CD14-positive monocyte (primary cell): ENCODE measurements around the gene SPOPL. TPM values are rescaled to one million over a fixed set of nuclear protein-coding genes. Genes with fewer than 3 reads are reported as not detected.
A peak's percentile ranks its signal among the peaks of the same experiment; 100 is the strongest.
"Not testable (repeated sequence)": the region's sequence is repeated elsewhere in the genome, so short reads cannot be mapped to it uniquely, and the experiment has no call there.

Experiments
- DNase-seq, 3 donors: peaks; one replicate each; pipeline ENCODE4 v3.0.0-alpha.2; 2011 to 2022
- H2AFZ ChIP-seq: 2 replicates; pipeline ENCODE4 v1.6.0; 2012; ENCODE audit warnings: mild to moderate bottlenecking, low read depth, low read length, inconsistent platforms; ENCODE audit not compliant: insufficient read depth, poor library complexity, severe bottlenecking
- H3K27ac ChIP-seq, 2 donors: 1 replicate in 1 of 2; 2 replicates in 1 of 2; pipeline ENCODE4 v1.5.1; 2012 to 2013; ENCODE audit warnings: low read length in 2 of 2, control low read depth in 1 of 2, inconsistent platforms in 1 of 2, low read depth in 1 of 2, mild to moderate bottlenecking in 1 of 2
- H3K27me3 ChIP-seq, 2 donors: one replicate each; pipeline versions ENCODE4 v1.6.0 to v1.6.1; 2011 to 2013; ENCODE audit warnings: low read length in 2 of 2; ENCODE audit not compliant: control insufficient read depth in 2 of 2, insufficient read depth in 2 of 2
- H3K36me3 ChIP-seq, 2 donors: replicated peaks in 1 of 2; 1 replicate in 1 of 2; 2 replicates in 1 of 2; pipeline versions ENCODE4 v1.5.1 to v1.6.1; 2012 to 2013; ENCODE audit warnings: low read length in 2 of 2, control low read depth in 1 of 2, inconsistent platforms in 1 of 2, mild to moderate bottlenecking in 1 of 2; ENCODE audit not compliant: insufficient read depth in 2 of 2, control insufficient read depth in 1 of 2
- H3K4me1 ChIP-seq, 2 donors: 1 replicate in 1 of 2; 2 replicates in 1 of 2; pipeline versions ENCODE4 v1.5.1 to v1.6.1; 2012 to 2013; ENCODE audit warnings: low read length in 2 of 2, control low read depth in 1 of 2, inconsistent platforms in 1 of 2, mild to moderate bottlenecking in 1 of 2, moderate library complexity in 1 of 2; ENCODE audit not compliant: insufficient read depth in 2 of 2, control insufficient read depth in 1 of 2
- H3K4me2 ChIP-seq: replicated peaks from 2 replicates; pipeline ENCODE3; 2012; ENCODE audit warnings: low read length, moderate library complexity, mild to moderate bottlenecking; ENCODE audit not compliant: poor library complexity, severe bottlenecking; ENCODE audit errors: extremely low read depth
- H3K4me3 ChIP-seq, 3 experiments: fragments of 200-600 bp in 1 of 3; sonication (generic) in 1 of 3; replicated peaks in 1 of 3; 1 replicate in 2 of 3; 2 replicates in 1 of 3; pipeline ENCODE4 v1.5.1; 2011 to 2013; ENCODE audit warnings: low read length in 3 of 3, mild to moderate bottlenecking in 3 of 3, control low read depth in 2 of 3, low read depth in 2 of 3, inconsistent platforms in 1 of 3, moderate library complexity in 1 of 3
- H3K79me2 ChIP-seq: 2 replicates; pipeline ENCODE4 v1.6.0; 2012; ENCODE audit warnings: mild to moderate bottlenecking, control low read depth, inconsistent platforms, low read length, moderate library complexity; ENCODE audit not compliant: insufficient read depth
- H3K9ac ChIP-seq: 2 replicates; pipeline ENCODE4 v1.6.0; 2017; ENCODE audit warnings: low read length, mild to moderate bottlenecking; ENCODE audit not compliant: insufficient read depth, poor library complexity, severe bottlenecking
- H3K9me3 ChIP-seq, 2 donors: replicated peaks in 1 of 2; 1 replicate in 1 of 2; 2 replicates in 1 of 2; pipeline versions ENCODE4 v1.5.1 to v1.6.1; 2012 to 2013; ENCODE audit warnings: low read length in 2 of 2, control low read depth in 1 of 2; ENCODE audit not compliant: control insufficient read depth in 1 of 2, insufficient read depth in 1 of 2
- H4K20me1 ChIP-seq: 2 replicates; pipeline ENCODE4 v1.6.0; 2012; ENCODE audit warnings: mild to moderate bottlenecking, low read length, control low read depth, moderate library complexity; ENCODE audit not compliant: insufficient read depth
- H3K27ac Mint-ChIP-seq, 7 donors: one replicate each; pipeline ENCODE4 v1.8.0; 2020; ENCODE audit warnings: mild to moderate bottlenecking in 7 of 7, mixed read lengths in 7 of 7, moderate library complexity in 6 of 7, inconsistent platforms in 2 of 7
- H3K27me3 Mint-ChIP-seq, 3 donors: one replicate each; pipeline ENCODE4 v1.8.0; 2021 to 2022; ENCODE audit warnings: low read depth in 3 of 3, mild to moderate bottlenecking in 3 of 3, mixed read lengths in 3 of 3, moderate library complexity in 3 of 3, inconsistent platforms in 1 of 3
- H3K36me3 Mint-ChIP-seq, 2 donors: one replicate each; pipeline ENCODE4 v1.8.0; 2020; ENCODE audit warnings: mixed read lengths in 2 of 2, inconsistent platforms in 1 of 2, mild to moderate bottlenecking in 1 of 2
- H3K4me1 Mint-ChIP-seq: one replicate; pipeline ENCODE4 v1.8.0; 2020; ENCODE audit warnings: mild to moderate bottlenecking, mixed read lengths
- H3K4me3 Mint-ChIP-seq, 2 donors: one replicate each; pipeline ENCODE4 v1.8.0; 2020; ENCODE audit warnings: mild to moderate bottlenecking in 2 of 2, mixed read lengths in 2 of 2, moderate library complexity in 1 of 2
- H3K9me3 Mint-ChIP-seq, 7 donors: one replicate each; pipeline ENCODE4 v1.8.0; 2020 to 2022; ENCODE audit warnings: mixed read lengths in 7 of 7, mild to moderate bottlenecking in 6 of 7, moderate library complexity in 6 of 7, inconsistent platforms in 2 of 7
- CTCF ChIP-seq: fragments of 200-600 bp; IDR thresholded peaks from one replicate; pipeline ENCODE4 v1.8.0; 2022; ENCODE audit warnings: antibody characterized with exemption, mild to moderate bottlenecking
- WGBS: methylation state at CpG from one replicate; pipeline ENCODE4 v1.1.5; 2013; ENCODE audit warnings: missing lambda C conversion rate; ENCODE audit not compliant: insufficient coverage; 5-methylcytosine and 5-hydroxymethylcytosine counted together
- intact Hi-C, 2 donors: fragments of 100-400 bp; cut with micrococcal nuclease; formaldehyde crosslinking; loops; one replicate each; pipeline versions ENCODE4 v1.15.0 to v1.15.1; 2023
- polyA plus RNA-seq, 3 donors: library from polyadenylated mRNA; depleted of rRNA in 1 of 3; unstranded in 2 of 3; stranded (reverse) in 1 of 3; fragments of 300-500 nt in 2 of 3; fragments of >200 nt in 1 of 3; fragmentation: Illumina TruSeq in 2 of 3; gene quantifications; 1 replicate in 2 of 3; 2 replicates in 1 of 3; pipeline ENCODE4 v1.2.3, GENCODE V29; 2012 to 2021

SPOPL gene
- polyA plus RNA-seq, 3 donors: 13.1 to 22.4 (median 18.1) TPM

GRCh38 chr2:138536740-138537139 lies 35.2 kb downstream of the SPOPL start:
- peaks cover 8 to 37% of the 10 kb centered on the region in 2 donors for H3K36me3 ChIP-seq
- Mint-ChIP-seq H3K36me3 (peaks cover 24 to 41% of the 10 kb centered on the region in 2 donors), H3K4me3 (no peak overlapping the region), H3K27me3 (no peaks in the 10 kb centered on the region), H3K9me3 (peaks cover 7 to 13% (median 8%) of the 10 kb centered on the region in 7 donors), H3K27ac (peak overlapping the region in 5 of 7 donors; percentile 2 to 78 (median 51)), H3K4me1 (peaks cover 23% of the 10 kb centered on the region)
- intact Hi-C loops: no loop called here
- no CpG with 5 or more reads among the region's 2 CpGs for WGBS
- peak overlapping the region in 1 of 2 donors; percentile 52 for H3K27ac ChIP-seq
- DNase-seq: no peak
- no peaks in the 10 kb centered on the region for H3K27me3 ChIP-seq
- H2AFZ ChIP-seq: no peak overlapping the region
- TF ChIP-seq CTCF: no peak
- H4K20me1 ChIP-seq: peaks cover 82% of the 10 kb centered on the region
- no peak overlapping the region for H3K9ac ChIP-seq
- H3K79me2 ChIP-seq: peaks cover 80% of the 10 kb centered on the region
- no peak overlapping the region for H3K4me2 ChIP-seq
- H3K9me3 ChIP-seq: no peaks in the 10 kb centered on the region
- H3K4me1 ChIP-seq: no peaks in the 10 kb centered on the region
- no peak overlapping the region for H3K4me3 ChIP-seq

GRCh38 chr2:138537170-138537915 lies 35.8 kb downstream of the SPOPL start:
- Histone ChIP-seq H4K20me1 (peaks cover 76% of the 10 kb centered on the region), H2AFZ (no peak overlapping the region), H3K36me3 (peaks cover 8 to 34% of the 10 kb centered on the region in 2 donors), H3K9me3 (no peaks in the 10 kb centered on the region), H3K27me3 (no peaks in the 10 kb centered on the region), H3K4me2 (no peak overlapping the region), H3K4me3 (no peak overlapping the region), H3K79me2 (peaks cover 78% of the 10 kb centered on the region), H3K27ac (no peak overlapping the region), H3K9ac (no peak overlapping the region), H3K4me1 (no peaks in the 10 kb centered on the region)
- intact Hi-C loops: no loop called here
- Mint-ChIP-seq H3K27me3 (no peaks in the 10 kb centered on the region), H3K4me1 (peaks cover 27% of the 10 kb centered on the region), H3K4me3 (no peak overlapping the region), H3K36me3 (peaks cover 27 to 38% of the 10 kb centered on the region in 2 donors), H3K9me3 (peaks cover 7 to 13% (median 8%) of the 10 kb centered on the region in 7 donors), H3K27ac (peak overlapping the region in 4 of 7 donors; percentile 2 to 83 (median 66))
- no peak for TF ChIP-seq CTCF
- WGBS: 96% methylated on average over 5 of the region's 12 CpGs
- DNase-seq: no peak

GRCh38 chr2:138544206-138544605 lies 42.6 kb downstream of the SPOPL start:
- H3K27me3 ChIP-seq, H3K9me3 Mint-ChIP-seq, H3K9me3 ChIP-seq, H3K27ac Mint-ChIP-seq, intact Hi-C loops, H3K27me3 Mint-ChIP-seq, H3K4me3 ChIP-seq, H3K4me1 ChIP-seq, H2AFZ ChIP-seq, H3K4me2 ChIP-seq, DNase-seq, H3K4me3 Mint-ChIP-seq, H3K9ac ChIP-seq, H3K27ac ChIP-seq, H3K36me3 ChIP-seq: not testable (repeated sequence)
- Mint-ChIP-seq H3K36me3 (peaks cover 11 to 21% of the 10 kb centered on the region in 2 donors), H3K4me1 (peaks cover 32% of the 10 kb centered on the region)
- Histone ChIP-seq H3K79me2 (peaks cover 69% of the 10 kb centered on the region), H4K20me1 (peaks cover 72% of the 10 kb centered on the region)
- WGBS: 100% methylated on average over 8 of the region's 12 CpGs
